B cell (primary cell): ENCODE data around the gene ABCD3. TPM values are rescaled to one million over a fixed set of nuclear protein-coding genes. Genes with fewer than 3 reads are reported as not detected.

ENCODE experiments used
- ATAC-seq: fragments of 200-7000 bp; cut with Tn5 transposase; one replicate; pipeline ENCODE4 v1.10.0; 2021; ENCODE audit warnings: low read depth, mild to moderate bottlenecking, moderate number of reproducible peaks, moderate library complexity
- CTCF ChIA-PET: fragments of 350-600 bp; sonication (Branson Sonifier 250); formaldehyde crosslinking; loops from one replicate; lab custom pipeline; 2021; ENCODE audit warnings: antibody characterized with exemption, inconsistent platforms; lab: Charles Lee
- POLR2A ChIA-PET: fragments of 350-600 bp; sonication (Branson Sonifier 250); formaldehyde crosslinking; loops from one replicate; lab custom pipeline; 2021; ENCODE audit warnings: antibody characterized with exemption; lab: Charles Lee
- DNase-seq: peaks from one replicate; pipeline ENCODE4 v3.0.0; 2013
- H2AFZ ChIP-seq: 2 replicates; pipeline ENCODE4 v1.6.1; 2012; ENCODE audit warnings: mild to moderate bottlenecking, low read depth, low read length; ENCODE audit not compliant: insufficient read depth, poor library complexity, severe bottlenecking
- H3K27ac ChIP-seq, 2 donors: 1 replicate in 1 of 2; 2 replicates in 1 of 2; pipeline ENCODE4 v1.5.1; 2012 to 2013; ENCODE audit warnings: low read length in 2 of 2, mild to moderate bottlenecking in 2 of 2, moderate library complexity in 1 of 2
- H3K27me3 ChIP-seq, 4 experiments: fragments of 200-600 bp in 1 of 4; sonication (generic) in 1 of 4; replicated peaks in 1 of 4; 1 replicate in 2 of 4; 2 replicates in 2 of 4; pipeline versions ENCODE4 v1.6.1 to v1.7.0; 2013 to 2016; ENCODE audit warnings: low read length in 3 of 4, mild to moderate bottlenecking in 2 of 4, mixed read lengths in 1 of 4, moderate library complexity in 1 of 4; ENCODE audit not compliant: insufficient read depth in 4 of 4, control insufficient read depth in 3 of 4; ENCODE audit errors: control extremely low read depth in 1 of 4
- H3K36me3 ChIP-seq, 2 experiments: replicated peaks in 1 of 2; 1 replicate in 1 of 2; 2 replicates in 1 of 2; pipeline versions ENCODE4 v1.6.1 to v1.7.1; 2013; ENCODE audit warnings: low read length in 1 of 2; ENCODE audit not compliant: insufficient read depth in 2 of 2, control insufficient read depth in 1 of 2; ENCODE audit errors: control extremely low read depth in 1 of 2, extremely low read depth in 1 of 2
- H3K4me1 ChIP-seq, 2 donors: fragments of 200-600 bp in 1 of 2; sonication (generic) in 1 of 2; 1 replicate in 1 of 2; 2 replicates in 1 of 2; pipeline versions ENCODE4 v1.5.1 to v1.6.1; 2013 to 2017; ENCODE audit warnings: low read length in 2 of 2; ENCODE audit not compliant: control insufficient read depth in 2 of 2, insufficient read depth in 2 of 2
- H3K4me2 ChIP-seq: replicated peaks from 2 replicates; pipeline ENCODE3; 2012; ENCODE audit warnings: mild to moderate bottlenecking, low read depth, low read length; ENCODE audit not compliant: poor library complexity, severe bottlenecking
- H3K4me3 ChIP-seq, 5 experiments: fragments of 200-600 bp in 1 of 5; sonication (generic) in 1 of 5; 1 replicate in 3 of 5; 2 replicates in 2 of 5; pipeline versions ENCODE4 v1.5.1 to v1.7.0; 2011 to 2016; ENCODE audit warnings: low read length in 4 of 5, mild to moderate bottlenecking in 4 of 5, low read depth in 2 of 5, control low read depth in 1 of 5, moderate library complexity in 1 of 5; ENCODE audit not compliant: insufficient read depth in 1 of 5; ENCODE audit errors: control extremely low read depth in 1 of 5, extremely low read depth in 1 of 5
- H3K79me2 ChIP-seq: fragments of 200-600 bp; sonication (generic); one replicate; pipeline ENCODE4 v1.6.0; 2016; ENCODE audit warnings: low read length; ENCODE audit not compliant: control insufficient read depth, insufficient read depth
- H3K9ac ChIP-seq: fragments of 200-600 bp; sonication (generic); 2 replicates; pipeline ENCODE4 v1.6.1; 2017; ENCODE audit warnings: mild to moderate bottlenecking, low read length, moderate library complexity
- H3K9me3 ChIP-seq, 3 donors: one replicate each; pipeline versions ENCODE4 v1.6.1 to v1.7.1; 2013; ENCODE audit warnings: low read length in 2 of 3; ENCODE audit not compliant: control insufficient read depth in 2 of 3, insufficient read depth in 1 of 3; ENCODE audit errors: control extremely low read depth in 1 of 3
- H4K20me1 ChIP-seq: 2 replicates; pipeline ENCODE4 v1.6.0; 2012; ENCODE audit warnings: mild to moderate bottlenecking, low read length; ENCODE audit not compliant: insufficient read depth, control insufficient read depth, poor library complexity, severe bottlenecking
- H3K27ac Mint-ChIP-seq: one replicate; pipeline ENCODE4 v1.8.0; 2021; ENCODE audit warnings: mixed read lengths
- H3K27me3 Mint-ChIP-seq: one replicate; pipeline ENCODE4 v1.8.0; 2021; ENCODE audit warnings: mixed read lengths
- H3K4me1 Mint-ChIP-seq: one replicate; pipeline ENCODE4 v1.8.0; 2021; ENCODE audit warnings: mixed read lengths
- H3K4me3 Mint-ChIP-seq: one replicate; pipeline ENCODE4 v1.8.0; 2021; ENCODE audit warnings: mixed read lengths
- H3K9me3 Mint-ChIP-seq: one replicate; pipeline ENCODE4 v1.8.0; 2022; ENCODE audit warnings: mixed read lengths; ENCODE audit not compliant: insufficient read depth
- CTCF ChIP-seq: fragments of 200-600 bp; IDR thresholded peaks from one replicate; pipeline ENCODE4 v1.8.0; 2022; ENCODE audit warnings: antibody characterized with exemption, mild to moderate bottlenecking
- EZH2 ChIP-seq: IDR thresholded peaks from 2 replicates; pipeline ENCODE4 v1.6.1; 2012; ENCODE audit warnings: borderline replicate concordance, low read depth, mild to moderate bottlenecking, moderate library complexity, low read length; ENCODE audit not compliant: insufficient read depth, poor library complexity, severe bottlenecking
- WGBS: methylation state at CpG from one replicate; pipeline ENCODE4 v1.1.5; 2013; ENCODE audit warnings: missing lambda C conversion rate; ENCODE audit not compliant: insufficient coverage; 5-methylcytosine and 5-hydroxymethylcytosine counted together
- intact Hi-C: fragments of 100-400 bp; cut with micrococcal nuclease; formaldehyde crosslinking; loops from one replicate; pipeline ENCODE4 v1.10.0; 2022
- polyA plus RNA-seq: library from polyadenylated mRNA; depleted of rRNA; stranded (reverse); fragments of >200 nt; gene quantifications from 2 replicates; pipeline ENCODE4 v1.2.3, GENCODE V29; 2012
- total RNA-seq, 2 donors: library from RNA; stranded (reverse); fragments of 120-200 nt in 1 of 2; gene quantifications; 1 replicate in 1 of 2; 2 replicates in 1 of 2; pipeline versions ENCODE4 v1.2.3 to v1.2.4, GENCODE V29; 2013 to 2022

ABCD3 gene
- total and polyA plus RNA-seq, 2 donors (not counting 1 experiment from before 2014, with no cell fraction given): 4.0 to 19.4 TPM

- ChIA-PET CTCF (no interaction called here), POLR2A (no interaction called here)
- 88% methylated on average over 2 of the region's 6 CpGs for WGBS
- no peak overlapping the region for H3K4me3 ChIP-seq
- H3K27me3 Mint-ChIP-seq: peaks cover 24% of the 10 kb centered on the region
- H3K9ac ChIP-seq: no peak overlapping the region
- DNase-seq (no peak), ATAC-seq (no peak)
- no peak overlapping the region for H3K27ac Mint-ChIP-seq
- H3K9me3 Mint-ChIP-seq: no peaks in the 10 kb centered on the region
- H3K4me1 ChIP-seq: no peaks in the 10 kb centered on the region
- peaks cover 0 to 2% (median 0%) of the 10 kb centered on the region in 4 experiments for H3K27me3 ChIP-seq
- intact Hi-C loops: no loop called here
- H3K36me3 ChIP-seq: no peaks in the 10 kb centered on the region
- H3K9me3 ChIP-seq: no peaks in the 10 kb centered on the region
- H3K4me1 Mint-ChIP-seq: no peaks in the 10 kb centered on the region
- H3K79me2 ChIP-seq: no peaks in the 10 kb centered on the region
- no peaks in the 10 kb centered on the region for H4K20me1 ChIP-seq
- no peak for TF ChIP-seq EZH2
- TF ChIP-seq CTCF: no peak
- H2AFZ ChIP-seq: no peak overlapping the region
- no peak overlapping the region for H3K27ac ChIP-seq
- H3K4me3 Mint-ChIP-seq: no peak overlapping the region
- no peak overlapping the region for H3K4me2 ChIP-seq
These were observed 132.2 kb downstream of the ABCD3 start for GRCh38 chr1:94550396-94550795.

- no peak for ATAC-seq
These were observed 132.6 kb downstream of the ABCD3 start for GRCh38 chr1:94550800-94551241.

More at GRCh38 chr1:94550800-94551241, 132.6 kb downstream of the ABCD3 start:
- Histone ChIP-seq H2AFZ (no peak overlapping the region), H3K27me3 (peaks cover 0 to 3% (median 0%) of the 10 kb centered on the region in 4 experiments), H3K4me1 (no peaks in the 10 kb centered on the region), H3K36me3 (no peaks in the 10 kb centered on the region), H3K9me3 (no peaks in the 10 kb centered on the region), H3K79me2 (no peaks in the 10 kb centered on the region), H3K4me3 (no peak overlapping the region), H3K4me2 (no peak overlapping the region), H3K9ac (no peak overlapping the region), H4K20me1 (no peaks in the 10 kb centered on the region), H3K27ac (no peak overlapping the region)
- POLR2A ChIA-PET: no interaction called here
- Mint-ChIP-seq H3K9me3 (no peaks in the 10 kb centered on the region), H3K27me3 (peaks cover 24% of the 10 kb centered on the region), H3K27ac (no peak overlapping the region), H3K4me1 (no peaks in the 10 kb centered on the region), H3K4me3 (no peak overlapping the region)
- no peak for TF ChIP-seq EZH2
- 100% methylated on average over 1 of the region's 5 CpGs for WGBS
- intact Hi-C loops: no loop called here
- CTCF ChIA-PET: no interaction called here
- DNase-seq: no peak
